Measurements from ENCODE around the gene BLTP2.
A peak's percentile ranks its signal among the peaks of the same experiment; 100 is the strongest.
"Not testable (repeated sequence)": the region's sequence is repeated elsewhere in the genome, so short reads cannot be mapped to it uniquely, and the experiment has no call there.

BLTP2 gene

GRCh38 chr17:28645576-28645939 is 600 bp upstream of the BLTP2 start:
- DNase-seq, result no peak

GRCh38 chr17:28643983-28644786 is 773 bp downstream of the BLTP2 start:
- DNase-seq, result peak; percentile 28

- no peak for DNase-seq
These were observed 3.4 kb downstream of the BLTP2 start for GRCh38 chr17:28641579-28641978.

- no peak for DNase-seq
These were observed 9.5 kb downstream of the BLTP2 start for GRCh38 chr17:28635506-28635905.

- no peak for DNase-seq
These were observed 10.6 kb downstream of the BLTP2 start for GRCh38 chr17:28634206-28634865.

- DNase-seq, result no peak
These were observed 18.1 kb downstream of the BLTP2 start for GRCh38 chr17:28626818-28627217.

GRCh38 chr17:28624148-28624547 is 20.8 kb downstream of the BLTP2 start:
- no peak for DNase-seq

- DNase-seq, result no peak
These were observed 21.3 kb downstream of the BLTP2 start for GRCh38 chr17:28623696-28624095.

- no peak for DNase-seq
These were observed 22.8 kb downstream of the BLTP2 start for GRCh38 chr17:28622186-28622585.

- DNase-seq, result no peak
These were observed 24.9 kb downstream of the BLTP2 start for GRCh38 chr17:28620010-28620409.

GRCh38 chr17:28618464-28618863 is 26.5 kb downstream of the BLTP2 start:
- no peak for DNase-seq

GRCh38 chr17:28616281-28616680 is 28.7 kb downstream of the BLTP2 start:
- no peak for DNase-seq

- DNase-seq, result no peak
These were observed 29.6 kb downstream of the BLTP2 start for GRCh38 chr17:28615260-28615940.

- DNase-seq, result no peak
These were observed 31.0 kb downstream of the BLTP2 start, which contains the start of gene RSKR for GRCh38 chr17:28613931-28614381. Gene RSKR, minus strand, starts transcription at chr17:28614185. Its CDS starts 24 bp downstream, at chr17:28614161.

- peak; percentile 30 for DNase-seq
These were observed 31.8 kb downstream of the BLTP2 start for GRCh38 chr17:28612936-28613872.

- DNase-seq, result no peak
These were observed 32.4 kb downstream of the BLTP2 start for GRCh38 chr17:28612531-28612930.

- DNase-seq, result no peak
These were observed 34.6 kb downstream of the BLTP2 start for GRCh38 chr17:28610376-28610775.

- DNase-seq, result not testable (repeated sequence)
These were observed 40.9 kb downstream of the BLTP2 start for GRCh38 chr17:28604031-28604430.

- peak; percentile 64 for DNase-seq
These were observed 45.4 kb downstream of the BLTP2 start for GRCh38 chr17:28599311-28600184.

GRCh38 chr17:28598799-28599310 is 46.1 kb downstream of the BLTP2 start, which contains the start of gene SPAG5:
Gene SPAG5, minus strand, starts transcription at chr17:28599025. Its CDS starts 79 bp downstream, at chr17:28598946.
- peak; percentile 95 for DNase-seq

GRCh38 chr17:28598389-28598788 is 46.6 kb downstream of the BLTP2 start:
- DNase-seq, result no peak

All from CD4-positive, alpha-beta T cell treated with Interleukin-15 for 1 hour (primary cell).